ENCODE measurements around the gene GATA3. TPM values are rescaled to one million over a fixed set of nuclear protein-coding genes. Genes with fewer than 3 reads are reported as not detected.

GATA3 gene
- total and polyA plus RNA-seq, 12 donors: 1.1 to 3.2 (median 1.4) TPM

DNA sequence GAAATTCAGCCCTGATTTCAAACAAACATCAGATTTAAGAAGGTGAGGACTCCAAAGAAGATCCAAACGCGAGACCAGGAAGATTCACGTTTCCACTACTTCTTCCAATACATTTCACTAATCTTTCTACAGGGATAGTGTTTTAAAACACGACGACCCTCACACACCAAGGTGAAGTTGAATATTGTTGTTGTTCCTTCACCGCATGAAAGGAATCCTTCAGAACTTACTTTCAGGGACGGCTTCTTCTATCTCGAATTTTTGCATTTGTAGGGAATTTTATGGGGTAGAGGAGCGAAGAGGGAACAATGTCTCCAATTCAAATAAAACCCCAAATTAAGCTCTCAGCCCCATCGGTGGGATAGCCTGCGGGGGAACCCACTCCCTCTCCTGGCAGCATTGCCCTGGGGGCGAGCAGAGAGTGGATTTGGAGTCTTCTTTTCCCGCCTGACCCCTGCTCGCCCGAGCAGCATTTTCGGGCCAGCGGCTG is 1.5 kb upstream of the GATA3 start:
- intact Hi-C loops (cut with DNase I): loop anchor here in 6 of 10 donors (5.0 to 10.0 kb wide), 7 partner anchors 178 to 422 kb away; no protein-coding TSS in a partner anchor
- H3K4me1 ChIP-seq: peaks cover 8 to 80% (median 56%) of the 10 kb centered on the region in 9 donors
- H3K27ac ChIP-seq: no peak overlapping the region
- no peak for ATAC-seq
- no peaks in the 10 kb centered on the region for H3K9me3 ChIP-seq
- WGBS, 2 donors: 12 to 15% methylated on average over 17 of the region's 17 CpGs
- H3K27me3 ChIP-seq: peaks cover 35 to 100% (median 94%) of the 10 kb centered on the region in 7 donors
- no peak for DNase-seq
- peak overlapping the region; percentile 30 to 68 (median 60) for H3K4me3 ChIP-seq
- no peaks in the 10 kb centered on the region for H3K36me3 ChIP-seq
- TF ChIP-seq, protein P1, sequence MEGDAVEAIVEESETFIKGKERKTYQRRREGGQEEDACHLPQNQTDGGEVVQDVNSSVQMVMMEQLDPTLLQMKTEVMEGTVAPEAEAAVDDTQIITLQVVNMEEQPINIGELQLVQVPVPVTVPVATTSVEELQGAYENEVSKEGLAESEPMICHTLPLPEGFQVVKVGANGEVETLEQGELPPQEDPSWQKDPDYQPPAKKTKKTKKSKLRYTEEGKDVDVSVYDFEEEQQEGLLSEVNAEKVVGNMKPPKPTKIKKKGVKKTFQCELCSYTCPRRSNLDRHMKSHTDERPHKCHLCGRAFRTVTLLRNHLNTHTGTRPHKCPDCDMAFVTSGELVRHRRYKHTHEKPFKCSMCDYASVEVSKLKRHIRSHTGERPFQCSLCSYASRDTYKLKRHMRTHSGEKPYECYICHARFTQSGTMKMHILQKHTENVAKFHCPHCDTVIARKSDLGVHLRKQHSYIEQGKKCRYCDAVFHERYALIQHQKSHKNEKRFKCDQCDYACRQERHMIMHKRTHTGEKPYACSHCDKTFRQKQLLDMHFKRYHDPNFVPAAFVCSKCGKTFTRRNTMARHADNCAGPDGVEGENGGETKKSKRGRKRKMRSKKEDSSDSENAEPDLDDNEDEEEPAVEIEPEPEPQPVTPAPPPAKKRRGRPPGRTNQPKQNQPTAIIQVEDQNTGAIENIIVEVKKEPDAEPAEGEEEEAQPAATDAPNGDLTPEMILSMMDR (IDR thresholded peaks at IDR 0.05): peak in 1 of 9 donors; percentile 77

DNA sequence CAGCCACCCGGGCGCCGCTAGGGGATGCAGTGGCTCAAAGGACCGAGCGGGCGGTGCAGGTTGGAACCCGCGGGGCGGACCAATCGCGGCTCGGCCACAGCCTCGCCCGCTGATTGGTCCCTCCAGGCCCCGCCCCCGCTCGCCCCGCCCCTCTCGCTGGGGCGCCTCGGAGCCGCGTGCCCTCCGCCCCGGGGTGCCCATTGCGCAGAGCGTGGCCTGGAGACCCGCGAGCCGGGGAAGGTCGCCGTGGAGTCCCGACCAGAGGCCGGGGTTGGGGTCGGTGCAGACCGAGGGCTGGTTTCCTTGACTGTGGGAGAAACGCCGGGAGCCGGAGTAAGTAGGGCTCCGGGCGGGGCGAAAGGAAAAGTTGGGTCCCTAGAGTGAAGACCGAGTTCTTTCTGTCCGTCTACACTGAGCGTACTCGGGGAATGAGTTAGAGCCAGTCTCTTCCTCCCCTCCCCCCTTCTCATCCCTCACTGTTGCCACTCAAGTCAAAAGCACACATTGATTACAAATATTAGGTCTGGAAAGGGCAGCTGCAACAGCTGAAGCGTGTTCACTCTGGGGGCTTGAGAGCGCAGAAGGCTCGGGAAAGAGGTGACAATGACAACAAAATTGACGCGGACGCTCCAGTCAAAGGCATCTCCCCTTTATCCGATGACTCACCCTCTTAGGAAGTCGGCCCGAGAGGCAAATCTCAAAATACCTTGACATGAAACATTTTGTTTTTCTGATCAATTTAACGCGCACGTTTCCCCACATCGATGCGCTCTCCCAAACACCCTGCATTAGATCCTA is 843 bp upstream of the GATA3 start:
- TF ChIP-seq, protein P1 (IDR thresholded peaks at IDR 0.05): peak in 8 of 9 donors; percentile 72 to 88 (median 79)
- intact Hi-C loops (cut with DNase I): loop anchor here in 6 of 10 donors (5.0 to 10.0 kb wide), 7 partner anchors 179 to 421 kb away; no protein-coding TSS in a partner anchor
- H3K4me1 ChIP-seq: peaks cover 8 to 77% (median 57%) of the 10 kb centered on the region in 9 donors
- H3K27ac ChIP-seq: peak overlapping the region in 9 of 10 donors; percentile 45 to 89 (median 75)
- H3K9me3 ChIP-seq: no peaks in the 10 kb centered on the region
- 1% methylated on average over 60 of the region's 60 CpGs for WGBS, 2 donors
- H3K27me3 ChIP-seq: peaks cover 29 to 100% (median 94%) of the 10 kb centered on the region in 7 donors
- ATAC-seq (peak; percentile 83 to 92 (median 90)), DNase-seq (peak; percentile 83 to 87)
- peak overlapping the region; percentile 30 to 68 (median 60) for H3K4me3 ChIP-seq
- peaks cover 0 to 2% (median 0%) of the 10 kb centered on the region in 9 donors for H3K36me3 ChIP-seq

DNA sequence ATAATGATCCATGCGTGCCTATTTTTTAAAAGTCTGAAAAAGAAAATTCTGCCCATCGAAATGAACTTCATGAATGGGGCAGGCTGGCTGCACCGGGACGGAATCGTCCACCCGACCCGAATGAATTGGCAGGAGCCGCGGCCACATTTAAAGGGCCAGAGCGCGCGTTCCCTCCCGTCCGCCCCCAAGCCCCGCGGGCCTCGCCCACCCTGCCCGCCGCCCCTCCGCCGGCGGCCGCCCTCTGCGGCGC is 319 bp upstream of the GATA3 start:
- WGBS, 2 donors: 0 to 2% methylated on average over 24 to 25 of the region's 25 CpGs
- H3K36me3 ChIP-seq: peaks cover 0 to 4% (median 0%) of the 10 kb centered on the region in 9 donors
- intact Hi-C loops (cut with DNase I): loop anchor here in 6 of 10 donors (5.0 to 10.0 kb wide), 7 partner anchors 179 to 421 kb away; no protein-coding TSS in a partner anchor
- DNase-seq (no peak), ATAC-seq (peak in 6 of 8 donors; percentile 3 to 34 (median 14))
- H3K27ac ChIP-seq: peak overlapping the region in 9 of 10 donors; percentile 45 to 89 (median 75)
- H3K4me1 ChIP-seq: peaks cover 8 to 77% (median 54%) of the 10 kb centered on the region in 9 donors
- TF ChIP-seq, protein P1 (IDR thresholded peaks at IDR 0.05): no peak
- peak overlapping the region; percentile 30 to 68 (median 60) for H3K4me3 ChIP-seq
- H3K9me3 ChIP-seq: no peaks in the 10 kb centered on the region
- peaks cover 24 to 100% (median 93%) of the 10 kb centered on the region in 7 donors for H3K27me3 ChIP-seq
